ENCODE measurements around the gene CFAP97D1.

The CFAP97D1 gene

GRCh38 chr17:43741636-43742035 lies 38.6 kb upstream of the CFAP97D1 start:
- H3K4me3 ChIP-seq (ENCODE audit: low read length) = no peak overlapping the region
- DNase-seq (ENCODE audit: low read depth) = no peak
- no peak for TF ChIP-seq CTCF (conservative IDR thresholded peaks at IDR 0.05; ENCODE audit: low read depth, low read length)

GRCh38 chr17:43745541-43745940 lies 34.7 kb upstream of the CFAP97D1 start:
- TF ChIP-seq CTCF (conservative IDR thresholded peaks at IDR 0.05; ENCODE audit: low read depth, low read length) = no peak
- DNase-seq (ENCODE audit: low read depth) = no peak
- H3K4me3 ChIP-seq (ENCODE audit: low read length) = no peak overlapping the region

- no peak for DNase-seq (ENCODE audit: low read depth)
- TF ChIP-seq CTCF (conservative IDR thresholded peaks at IDR 0.05; ENCODE audit: low read depth, low read length) = no peak
- no peak overlapping the region for H3K4me3 ChIP-seq (ENCODE audit: low read length)
Measured at GRCh38 chr17:43750153-43750552, 30.1 kb upstream of the CFAP97D1 start.

- H3K4me3 ChIP-seq (ENCODE audit: low read length) = no peak overlapping the region
- no peak for DNase-seq (ENCODE audit: low read depth)
- no peak for TF ChIP-seq CTCF (conservative IDR thresholded peaks at IDR 0.05; ENCODE audit: low read depth, low read length)
Measured at GRCh38 chr17:43753493-43754129, 26.6 kb upstream of the CFAP97D1 start.

GRCh38 chr17:43754947-43755346 lies 25.3 kb upstream of the CFAP97D1 start:
- no peak overlapping the region for H3K4me3 ChIP-seq (ENCODE audit: low read length)
- TF ChIP-seq CTCF (conservative IDR thresholded peaks at IDR 0.05; ENCODE audit: low read depth, low read length) = no peak
- no peak for DNase-seq (ENCODE audit: low read depth)

- DNase-seq (ENCODE audit: low read depth) = peak; percentile 10
- TF ChIP-seq CTCF (conservative IDR thresholded peaks at IDR 0.05; ENCODE audit: low read depth, low read length) = no peak
- H3K4me3 ChIP-seq (ENCODE audit: low read length) = peak overlapping the region; percentile 8
Measured at GRCh38 chr17:43755389-43755875, 24.8 kb upstream of the CFAP97D1 start.

GRCh38 chr17:43756201-43756600 lies 24.0 kb upstream of the CFAP97D1 start:
- DNase-seq (ENCODE audit: low read depth) = no peak
- TF ChIP-seq CTCF (conservative IDR thresholded peaks at IDR 0.05; ENCODE audit: low read depth, low read length) = no peak
- H3K4me3 ChIP-seq (ENCODE audit: low read length) = no peak overlapping the region

Measured in retinal pigment epithelial cell (primary cell).